HG03175 (cell line): ENCODE data around the gene PIK3R1.

Experiments used
- ATAC-seq: cut with Tn5 transposase; IDR thresholded peaks from one replicate; pipeline ENCODE4 v1.9.1; 2021; ENCODE audit warnings: mild to moderate bottlenecking, moderate library complexity; ENCODE audit not compliant: unreplicated experiment

PIK3R1 gene

DNA sequence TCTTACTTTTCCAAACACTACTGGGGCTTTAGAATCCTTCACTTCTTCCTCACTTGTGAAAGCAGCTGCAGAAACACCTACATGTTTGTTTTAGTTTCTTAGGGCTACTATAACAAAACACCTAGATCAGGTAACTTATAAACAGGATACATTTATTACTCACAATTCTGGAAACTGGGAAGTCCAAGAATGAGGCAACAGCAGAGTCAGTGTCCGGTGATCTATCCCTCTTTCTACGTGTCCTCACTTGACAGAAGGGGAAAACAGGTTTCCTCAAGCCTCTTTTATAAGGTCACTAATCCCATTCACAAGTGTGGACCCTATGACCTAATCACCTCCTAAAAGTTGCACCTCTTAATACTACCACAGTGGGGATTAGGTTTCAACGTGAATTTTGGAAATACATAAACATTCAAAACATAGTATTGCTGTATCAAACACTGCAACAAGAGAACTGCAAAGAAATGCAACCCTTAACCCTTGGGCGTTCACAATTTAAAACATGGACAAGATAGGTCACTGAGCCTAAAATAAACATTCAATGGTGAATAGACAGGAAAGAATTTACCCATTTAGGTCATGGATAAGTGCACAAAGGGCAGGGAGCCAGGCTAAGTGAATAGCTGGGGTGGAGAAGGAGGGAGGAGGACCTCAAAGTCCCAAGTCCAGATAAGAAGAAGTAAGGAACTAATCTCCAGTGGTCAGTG, 104.3 kb downstream of the PIK3R1 start:
- no peak for ATAC-seq

DNA sequence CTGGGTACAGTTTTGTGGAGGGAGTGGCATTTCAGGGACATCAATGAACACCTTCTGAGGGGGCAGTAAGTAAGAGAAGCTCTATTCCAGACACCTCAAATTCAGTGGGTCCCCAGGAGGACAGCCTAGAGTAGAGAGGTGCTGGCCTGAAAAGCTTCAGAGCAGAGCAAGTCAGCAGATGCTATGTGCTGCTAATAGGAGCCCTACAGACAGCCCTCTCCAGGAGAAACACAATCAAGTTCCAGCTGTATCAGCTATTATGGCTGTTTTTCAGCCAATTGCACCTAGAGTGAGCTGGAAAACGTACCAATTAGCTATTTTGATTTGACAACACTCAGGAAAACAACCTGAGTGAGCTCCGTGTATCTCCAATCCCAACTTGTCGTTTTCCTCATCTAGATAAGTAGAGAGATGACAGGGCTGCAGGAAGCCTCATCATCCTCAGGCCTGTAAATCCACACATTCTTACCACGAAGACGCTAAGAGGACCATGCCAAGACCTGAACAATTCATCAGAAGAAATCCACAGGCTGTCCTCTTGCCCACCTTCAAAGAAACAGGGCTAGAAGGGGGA, 104.9 kb downstream of the PIK3R1 start:
- no peak for ATAC-seq

GRCh38 chr5:68325065-68325580, 109.6 kb downstream of the PIK3R1 start:
- no peak for ATAC-seq

DNA sequence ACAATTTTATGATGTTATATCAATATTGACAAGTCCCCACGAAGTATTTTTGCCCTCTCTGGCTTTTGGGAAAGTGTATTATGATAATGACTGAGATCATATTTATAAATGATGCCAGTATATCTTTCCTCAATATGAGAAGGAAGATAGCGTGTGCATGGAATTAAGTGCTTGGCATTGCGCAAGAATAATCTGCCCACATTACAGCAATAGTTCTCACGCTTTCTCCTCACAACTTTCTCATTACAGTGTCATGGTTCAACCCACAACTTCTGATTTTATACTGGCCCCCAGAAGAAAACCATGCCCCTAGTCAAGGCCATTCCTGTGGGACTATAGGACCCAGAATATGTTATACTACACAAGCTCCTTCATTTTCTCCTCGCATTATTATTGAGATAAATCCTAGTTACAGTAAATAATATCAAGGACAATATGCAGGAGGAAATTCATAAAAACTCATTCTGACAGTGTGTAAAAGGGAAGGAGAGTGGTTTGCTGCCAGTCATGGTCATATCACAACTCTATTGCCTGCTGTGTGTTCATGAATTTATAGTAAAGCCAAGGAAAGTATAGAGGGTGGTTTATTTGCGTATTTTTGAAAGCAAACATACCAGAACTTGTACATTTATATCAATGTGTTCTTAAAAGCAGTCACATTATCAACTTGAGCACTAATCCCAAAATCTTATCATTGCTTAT, 114.1 kb downstream of the PIK3R1 start:
- ATAC-seq: no peak

DNA sequence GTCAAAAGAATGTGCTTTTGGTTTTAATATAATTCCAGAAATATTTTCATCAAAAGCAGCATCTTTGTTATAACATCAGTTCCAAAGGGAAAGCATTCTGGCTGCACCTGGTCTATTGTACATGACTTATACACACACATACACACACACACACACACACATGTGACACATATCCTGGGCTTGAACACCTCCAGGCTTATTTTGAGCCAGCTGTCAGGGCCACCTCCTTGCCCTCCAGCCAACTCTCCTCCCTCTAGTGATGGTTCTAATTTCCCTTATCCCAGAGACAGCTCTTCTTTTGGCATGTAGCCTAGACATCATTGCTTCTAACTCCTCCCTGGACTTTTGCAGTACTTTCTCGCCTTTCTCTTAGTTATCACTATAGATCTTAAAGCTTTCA, 115.0 kb downstream of the PIK3R1 start:
- ATAC-seq: no peak

DNA sequence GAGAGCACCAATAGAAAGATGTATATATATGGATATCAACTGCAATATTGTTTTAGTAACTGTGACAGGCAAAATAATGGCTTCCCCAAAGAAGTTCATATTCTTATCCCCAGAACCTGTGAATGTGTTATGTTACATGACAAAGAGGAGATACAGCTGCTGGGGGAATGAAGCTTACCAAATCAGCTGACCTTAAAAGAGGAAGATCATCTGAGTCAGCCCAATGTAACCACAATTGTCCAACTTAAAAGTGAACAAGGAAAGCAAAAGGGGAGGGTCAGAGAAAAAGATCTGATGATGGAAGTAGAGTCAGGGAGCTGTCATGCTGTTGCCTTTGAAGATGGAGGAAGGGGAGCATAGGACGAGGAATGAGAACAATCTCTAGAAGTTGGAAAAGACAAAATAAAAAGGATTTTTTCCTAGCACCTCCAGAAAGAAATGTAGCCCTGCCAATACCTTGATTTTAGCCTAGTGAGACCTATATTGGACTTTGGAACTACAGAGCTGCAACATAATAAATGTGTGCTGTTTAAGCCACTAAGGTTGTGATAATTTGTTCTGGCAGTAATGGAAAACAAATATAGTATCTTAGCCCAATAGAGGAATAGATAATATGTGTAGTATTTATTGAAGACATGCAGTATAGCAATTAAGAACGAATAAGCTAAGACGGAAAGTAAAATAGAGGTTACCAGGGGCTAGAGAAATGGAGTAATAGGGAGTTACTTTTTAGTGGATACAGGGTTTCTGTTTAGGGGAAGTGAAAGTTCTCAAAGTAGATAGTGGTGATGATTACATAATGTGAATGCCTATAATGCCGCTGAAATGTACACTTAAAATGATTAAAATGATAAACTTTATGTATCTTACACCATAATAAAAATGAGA, 115.9 kb downstream of the PIK3R1 start:
- ATAC-seq: peak; percentile 81

DNA sequence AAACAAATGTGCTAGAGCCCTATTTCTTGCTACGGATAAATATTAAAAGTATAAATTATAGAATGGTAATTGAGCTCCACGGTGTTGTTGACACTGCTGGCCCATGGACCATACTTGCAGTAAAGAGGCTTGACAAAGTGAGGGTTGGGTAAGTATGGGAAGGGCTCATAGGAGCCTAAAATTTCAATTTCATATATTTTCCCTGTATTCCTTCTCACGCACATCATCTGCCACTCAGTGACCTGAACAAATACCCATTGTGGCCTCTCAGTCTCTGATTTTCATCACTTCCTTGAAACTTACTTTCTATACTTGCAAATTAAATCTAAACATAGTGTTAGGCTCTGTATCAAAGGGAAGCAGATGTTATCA, 116.5 kb downstream of the PIK3R1 start:
- peak; percentile 14 for ATAC-seq

GRCh38 chr5:68332556-68332955, 117.0 kb downstream of the PIK3R1 start:
- ATAC-seq: no peak

DNA sequence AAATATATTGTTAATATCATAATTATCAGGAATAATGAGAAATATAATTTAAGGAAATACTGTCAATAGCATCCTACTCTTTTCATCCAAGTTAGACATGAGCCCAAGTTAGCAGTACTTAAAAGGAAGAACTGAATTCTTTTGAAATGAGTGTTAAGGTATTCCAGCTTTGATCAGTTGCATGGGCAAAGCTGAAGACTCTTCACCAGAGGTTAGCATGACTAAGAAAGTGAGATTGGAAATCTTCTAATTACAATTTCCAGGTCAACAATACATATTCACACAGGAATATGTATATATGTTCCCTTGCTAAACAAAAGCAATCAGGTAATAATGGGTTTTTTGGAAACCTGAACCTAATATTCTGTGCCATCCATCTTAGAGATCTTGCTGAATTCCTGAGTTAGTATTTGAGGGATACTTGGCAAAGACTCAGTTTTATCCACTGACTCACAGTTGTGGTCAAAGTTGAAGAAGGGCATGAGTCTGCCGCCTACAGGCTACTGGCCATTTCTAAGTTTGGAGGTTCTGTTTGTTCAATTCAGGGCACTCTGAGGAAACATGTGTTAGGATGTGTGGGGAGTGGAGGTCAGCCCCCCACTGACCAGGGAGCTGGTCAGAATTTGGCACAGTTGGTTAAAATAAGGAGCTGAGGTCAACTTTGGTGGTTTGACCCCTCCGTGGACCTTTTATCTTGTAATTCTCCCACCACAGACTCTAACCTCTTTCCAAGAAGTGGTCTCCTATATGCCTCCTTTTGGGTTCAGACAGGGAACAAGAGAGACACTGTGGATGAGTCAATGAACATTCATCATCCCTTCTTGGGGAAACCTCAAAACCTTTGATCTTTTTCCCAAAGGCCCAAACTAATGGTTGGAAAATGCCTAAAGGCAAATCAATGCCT, 118.3 kb downstream of the PIK3R1 start:
- ATAC-seq: no peak

DNA sequence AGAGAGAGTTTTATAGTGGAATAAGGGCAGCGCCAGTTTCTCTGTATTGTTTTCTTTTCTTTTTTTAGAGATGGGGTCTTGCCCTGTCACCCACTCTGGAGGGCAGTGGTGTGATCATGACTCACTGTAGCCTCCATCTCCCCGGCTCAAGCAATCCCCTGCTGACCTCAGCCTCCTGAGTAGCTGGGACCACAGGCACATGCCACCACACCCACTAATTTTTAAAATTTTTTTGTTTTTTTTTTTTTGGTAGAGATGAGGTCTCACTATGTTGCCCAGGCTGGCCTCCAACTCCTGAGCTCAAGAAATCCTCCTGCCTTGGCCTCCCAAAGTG, 119.0 kb downstream of the PIK3R1 start:
- ATAC-seq: no peak

- no peak for ATAC-seq
These were observed 119.5 kb downstream of the PIK3R1 start for GRCh38 chr5:68335075-68335474.

GRCh38 chr5:68336200-68336599, 120.6 kb downstream of the PIK3R1 start:
- ATAC-seq: no peak

- ATAC-seq: no peak
These were observed 121.7 kb downstream of the PIK3R1 start for GRCh38 chr5:68337235-68337634.

DNA sequence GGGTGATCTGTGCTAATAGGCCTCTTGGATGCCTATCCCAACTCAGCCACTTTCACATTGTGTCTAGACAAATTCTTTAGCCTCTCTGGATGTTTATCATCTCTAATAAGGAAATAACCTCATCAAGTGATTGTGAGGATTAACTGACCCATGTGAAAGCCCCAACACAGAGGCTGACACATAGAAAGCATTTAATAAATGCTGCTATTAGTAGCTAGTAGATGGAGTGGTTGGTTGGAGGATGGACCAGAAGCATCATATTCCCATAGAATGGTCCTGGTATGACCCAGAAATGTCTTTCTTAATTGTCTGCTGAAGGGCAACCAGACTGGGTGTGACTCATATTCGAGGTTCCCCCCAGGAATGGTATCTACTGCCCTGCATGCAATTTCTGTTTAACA, 124.4 kb downstream of the PIK3R1 start:
- ATAC-seq: no peak

GRCh38 chr5:68341006-68341405, 125.5 kb downstream of the PIK3R1 start:
- ATAC-seq: no peak

GRCh38 chr5:68342693-68343092, 127.1 kb downstream of the PIK3R1 start:
- no peak for ATAC-seq

- peak; percentile 69 for ATAC-seq
These were observed 127.9 kb downstream of the PIK3R1 start for GRCh38 chr5:68343421-68343826.

DNA sequence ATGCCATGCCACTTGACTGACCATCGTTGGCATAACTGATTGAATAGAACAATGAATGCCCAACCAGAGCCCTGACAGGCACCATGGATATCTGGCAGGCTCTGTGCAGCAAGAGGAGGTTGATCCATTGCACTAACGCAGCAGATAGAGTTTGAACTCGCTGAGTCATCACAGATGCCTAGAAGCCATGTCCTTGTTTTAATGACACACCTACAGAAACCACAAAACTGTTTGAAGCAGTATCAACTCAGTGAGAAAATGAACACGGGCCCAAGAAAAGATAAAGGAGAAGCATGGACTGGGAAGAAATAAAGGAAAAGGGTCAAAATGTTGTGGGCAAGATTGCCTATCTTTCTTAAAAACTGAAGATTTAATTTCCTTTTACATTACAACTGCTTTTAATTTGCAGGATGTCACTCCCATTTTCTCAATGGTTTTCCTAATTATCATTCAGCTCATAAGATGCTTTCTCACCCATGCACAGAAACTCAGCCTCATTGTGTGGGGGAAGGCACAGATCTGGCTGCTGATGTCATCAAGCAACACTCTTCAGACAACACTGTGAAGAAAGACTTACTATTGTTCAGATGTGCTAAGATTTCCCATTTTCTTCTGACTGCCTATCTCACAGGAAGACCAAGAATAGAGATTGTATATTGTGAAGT, 129.0 kb downstream of the PIK3R1 start:
- no peak for ATAC-seq

- no peak for ATAC-seq
These were observed 129.6 kb downstream of the PIK3R1 start for GRCh38 chr5:68345171-68345570.

DNA sequence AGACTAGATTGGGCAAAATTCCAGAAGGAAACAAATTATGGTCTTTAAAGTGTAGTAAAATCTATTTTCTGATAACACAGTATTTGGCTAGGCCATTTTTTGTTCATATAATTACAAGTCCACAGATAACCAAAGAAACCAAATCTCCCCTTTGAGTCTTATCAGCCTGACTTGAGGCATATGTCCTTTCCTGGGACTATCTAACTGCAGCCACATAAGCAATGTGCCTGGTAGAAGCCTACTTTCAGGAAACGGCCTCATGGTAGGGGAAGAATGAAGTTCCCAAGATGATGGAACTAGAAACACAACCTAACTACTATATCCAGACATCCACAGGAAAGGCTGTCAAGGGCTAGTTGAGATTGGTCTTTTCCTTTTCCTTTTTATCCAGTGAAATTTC, 130.0 kb downstream of the PIK3R1 start:
- no peak for ATAC-seq
